GM06990 (cell line): ENCODE results near the gene DAB2IP.
"Not testable (repeated sequence)": the region's sequence is repeated elsewhere in the genome, so short reads cannot be mapped to it uniquely, and the experiment has no call there.

Source experiments
- DNase-seq: peaks from one replicate; pipeline ENCODE4 v3.0.0-alpha.2; 2011; ENCODE audit not compliant: insufficient read length; ENCODE audit errors: extremely low read depth
- H3K27me3 ChIP-seq: replicated peaks from 2 replicates; pipeline ENCODE4 v1.6.0; 2011; ENCODE audit warnings: low read length; ENCODE audit not compliant: control insufficient read depth, insufficient read depth
- H3K36me3 ChIP-seq: 2 replicates; pipeline ENCODE4 v1.5.1; 2011; ENCODE audit warnings: low read length; ENCODE audit not compliant: control insufficient read depth, insufficient read depth
- H3K4me3 ChIP-seq: replicated peaks from 2 replicates; pipeline ENCODE4 v1.5.1; 2011; ENCODE audit warnings: low read depth, mild to moderate bottlenecking, control low read depth, low read length
- TF ChIP-seq, protein P1 (sequence below): IDR thresholded peaks from 2 replicates; pipeline ENCODE4 v1.5.1; 2011; ENCODE audit warnings: low read length, control low read depth, mild to moderate bottlenecking, inconsistent platforms; ENCODE audit not compliant: insufficient read depth, poor library complexity, severe bottlenecking

DAB2IP gene

DNA sequence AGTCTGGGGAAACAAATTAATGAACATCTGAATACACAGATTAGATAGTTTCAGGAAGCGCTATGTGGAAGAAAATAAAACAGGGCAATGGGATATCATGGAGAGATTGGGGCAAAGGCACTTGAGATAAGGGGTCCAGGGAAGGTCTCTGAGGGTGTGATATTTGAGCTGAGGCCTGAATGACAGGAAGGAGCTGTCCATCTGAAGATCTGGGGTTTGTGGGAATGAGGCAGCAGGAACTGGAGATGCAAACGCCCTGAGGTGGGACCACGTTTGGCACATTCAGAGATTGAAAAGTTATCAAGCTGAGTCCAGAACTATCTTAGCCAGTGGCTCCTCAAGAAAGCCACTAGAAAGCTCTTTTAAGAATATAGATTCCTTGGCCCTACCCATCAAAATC lies 8.7 kb upstream of the DAB2IP start:
- DNase-seq, result no peak
- no peak overlapping the region for H3K4me3 ChIP-seq
- no peaks in the 10 kb centered on the region for H3K36me3 ChIP-seq
- TF ChIP-seq, protein P1, sequence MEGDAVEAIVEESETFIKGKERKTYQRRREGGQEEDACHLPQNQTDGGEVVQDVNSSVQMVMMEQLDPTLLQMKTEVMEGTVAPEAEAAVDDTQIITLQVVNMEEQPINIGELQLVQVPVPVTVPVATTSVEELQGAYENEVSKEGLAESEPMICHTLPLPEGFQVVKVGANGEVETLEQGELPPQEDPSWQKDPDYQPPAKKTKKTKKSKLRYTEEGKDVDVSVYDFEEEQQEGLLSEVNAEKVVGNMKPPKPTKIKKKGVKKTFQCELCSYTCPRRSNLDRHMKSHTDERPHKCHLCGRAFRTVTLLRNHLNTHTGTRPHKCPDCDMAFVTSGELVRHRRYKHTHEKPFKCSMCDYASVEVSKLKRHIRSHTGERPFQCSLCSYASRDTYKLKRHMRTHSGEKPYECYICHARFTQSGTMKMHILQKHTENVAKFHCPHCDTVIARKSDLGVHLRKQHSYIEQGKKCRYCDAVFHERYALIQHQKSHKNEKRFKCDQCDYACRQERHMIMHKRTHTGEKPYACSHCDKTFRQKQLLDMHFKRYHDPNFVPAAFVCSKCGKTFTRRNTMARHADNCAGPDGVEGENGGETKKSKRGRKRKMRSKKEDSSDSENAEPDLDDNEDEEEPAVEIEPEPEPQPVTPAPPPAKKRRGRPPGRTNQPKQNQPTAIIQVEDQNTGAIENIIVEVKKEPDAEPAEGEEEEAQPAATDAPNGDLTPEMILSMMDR, result no peak
- H3K27me3 ChIP-seq, result no peaks in the 10 kb centered on the region; the same call in 1 of the 2 replicates

DNA sequence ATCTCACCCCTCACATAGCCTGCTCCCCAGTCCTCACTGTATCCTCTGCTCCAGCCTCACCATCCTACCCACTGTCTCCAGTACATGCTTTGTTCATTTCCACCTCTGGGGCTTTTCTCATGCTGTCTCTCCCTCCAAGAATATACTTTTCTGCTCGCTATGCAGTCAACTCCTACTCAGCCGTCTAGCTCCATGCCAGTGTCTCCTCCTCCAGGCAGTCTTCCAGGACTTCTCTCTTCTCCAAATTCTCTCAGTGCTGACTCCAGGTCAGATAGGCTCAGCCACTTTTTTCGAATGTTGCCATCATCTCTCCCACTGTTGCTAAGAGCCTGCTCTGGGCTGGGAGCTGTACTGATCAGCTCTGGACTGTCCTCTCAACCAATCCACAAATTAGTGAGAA lies 8.0 kb upstream of the DAB2IP start:
- Histone ChIP-seq H3K36me3 (no peaks in the 10 kb centered on the region), H3K4me3 (no peak overlapping the region), H3K27me3 (no peaks in the 10 kb centered on the region; the same call in 1 of the 2 replicates)
- no peak for DNase-seq
- TF ChIP-seq, protein P1, result no peak

DNA sequence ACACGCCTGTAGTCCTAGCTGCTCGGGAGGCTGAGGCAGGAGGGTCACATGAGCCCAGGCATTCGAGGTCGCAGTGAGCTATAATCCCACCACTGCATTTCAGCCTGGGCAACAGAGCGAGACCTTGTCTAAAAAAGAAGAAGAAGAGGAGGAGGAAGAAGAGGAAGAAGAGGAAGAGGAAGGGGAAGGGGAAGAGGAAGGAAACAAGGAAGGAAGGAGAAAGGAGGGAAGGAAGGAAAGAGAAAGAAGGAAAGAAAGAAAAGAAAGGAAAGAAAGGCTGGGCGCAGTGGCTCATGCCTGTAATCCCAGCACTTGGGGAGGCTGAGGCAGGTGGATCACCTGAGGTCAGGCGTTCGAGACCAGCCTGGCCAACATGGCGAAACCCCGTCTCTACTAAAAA lies 7.4 kb upstream of the DAB2IP start:
- not testable (repeated sequence) for H3K36me3 ChIP-seq, DNase-seq, H3K4me3 ChIP-seq, H3K27me3 ChIP-seq

DNA sequence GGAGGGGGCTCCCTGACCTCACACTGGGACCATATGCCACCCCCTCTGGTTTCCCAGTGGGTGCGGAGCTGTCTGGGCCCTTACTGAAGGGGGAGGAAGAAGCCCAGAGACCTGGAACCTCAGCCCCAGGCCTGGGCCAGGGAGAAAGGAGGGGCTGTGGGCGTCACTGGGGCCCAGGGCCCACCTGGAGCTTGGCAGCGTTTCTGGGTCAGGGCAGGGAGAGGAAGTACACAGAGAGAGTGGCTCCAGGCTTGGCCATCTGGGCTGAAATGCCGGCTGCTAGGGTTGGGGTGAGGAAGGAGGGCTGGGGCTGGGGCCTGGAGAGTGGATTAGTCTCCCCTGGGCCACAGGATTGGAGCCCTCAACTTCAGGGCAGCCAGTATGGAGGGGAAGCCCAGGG lies 6.4 kb upstream of the DAB2IP start:
- no peak for DNase-seq
- TF ChIP-seq, protein P1, result no peak
- Histone ChIP-seq H3K4me3 (no peak overlapping the region), H3K27me3 (no peaks in the 10 kb centered on the region; the same call in none of the 2 replicates), H3K36me3 (no peaks in the 10 kb centered on the region)

DNA sequence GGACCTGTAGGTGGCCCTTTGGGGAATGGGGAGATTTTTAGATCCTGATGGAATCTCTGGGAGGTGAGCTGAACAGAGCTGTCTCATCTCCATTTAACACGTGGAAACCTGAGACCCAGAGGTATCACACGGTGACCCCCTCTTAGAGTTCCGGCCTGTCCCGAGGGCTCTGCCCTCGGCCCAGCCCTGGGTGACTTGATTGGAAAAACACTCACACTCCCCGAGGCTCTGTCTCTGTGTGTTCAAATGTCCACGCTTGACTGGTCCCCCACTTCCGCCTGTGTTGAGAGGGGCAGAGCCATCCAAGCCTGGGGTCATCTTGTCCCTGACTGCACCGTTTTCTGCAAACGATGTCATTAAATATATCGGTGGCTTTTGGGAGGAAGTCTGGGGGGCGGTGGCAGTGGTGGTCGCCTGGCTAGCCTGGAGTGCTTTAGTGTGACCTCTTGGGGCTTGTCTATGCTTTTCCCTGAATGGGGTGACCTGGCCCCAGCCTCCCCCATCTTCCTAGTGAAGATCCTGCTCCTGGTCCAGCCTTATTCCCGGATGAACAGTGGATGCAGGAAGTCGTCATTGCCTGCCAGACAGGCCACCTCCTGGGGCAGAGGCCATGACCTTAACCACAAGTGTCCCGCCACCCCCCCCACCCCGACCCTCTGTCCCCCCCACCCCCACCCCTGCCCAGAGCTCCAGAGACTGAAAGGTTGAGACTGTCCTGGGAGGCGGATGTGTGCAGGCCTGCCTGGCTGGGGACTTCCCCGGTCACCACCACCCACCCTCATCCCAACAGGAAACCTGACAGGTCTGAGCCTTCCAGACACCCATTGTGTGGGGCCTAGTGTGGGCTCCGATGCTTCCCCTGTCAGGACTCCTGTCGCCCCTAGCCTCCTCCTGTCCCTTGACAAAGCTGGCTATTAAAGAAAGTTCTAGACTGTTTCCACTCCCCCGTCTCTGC lies 5.3 kb upstream of the DAB2IP start:
- TF ChIP-seq, protein P1, result no peak
- no peak overlapping the region for H3K4me3 ChIP-seq
- H3K27me3 ChIP-seq, result peaks cover 1% of the 10 kb centered on the region
- no peaks in the 10 kb centered on the region for H3K36me3 ChIP-seq
- no peak for DNase-seq

DNA sequence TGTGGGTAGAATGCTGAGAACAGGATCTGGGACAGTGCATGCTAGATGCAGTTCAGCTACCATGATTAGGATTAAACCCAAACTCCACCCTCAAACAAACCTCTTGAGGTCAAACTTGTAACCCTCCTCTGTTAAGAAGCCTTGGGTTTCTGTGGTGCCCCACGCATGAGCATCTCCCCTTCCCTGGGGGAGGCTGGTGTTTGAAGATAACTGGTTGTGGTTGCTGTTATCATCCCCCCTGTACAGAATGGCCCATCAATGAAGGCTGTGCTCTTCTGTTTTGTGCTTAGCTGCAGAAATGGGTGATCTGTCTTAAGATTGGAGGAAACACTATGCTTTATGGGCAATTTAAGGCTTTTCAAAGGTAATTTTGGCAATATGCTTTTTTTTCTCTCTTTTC lies 4.4 kb upstream of the DAB2IP start:
- TF ChIP-seq, protein P1, result no peak
- H3K27me3 ChIP-seq, result peaks cover 1% of the 10 kb centered on the region
- no peak overlapping the region for H3K4me3 ChIP-seq
- no peak for DNase-seq
- H3K36me3 ChIP-seq, result no peaks in the 10 kb centered on the region
